PFSK-1 (cell line): ENCODE measurements around the gene PARD6A.

Experiments
- POLR2AphosphoS5 ChIP-seq: IDR thresholded peaks from 2 replicates; pipeline ENCODE4 v1.6.1; 2012; ENCODE audit warnings: low read depth, mild to moderate bottlenecking, control low read depth, low read length, moderate library complexity
- SIN3A ChIP-seq: IDR thresholded peaks from 2 replicates; pipeline ENCODE4 v1.6.1; 2012; ENCODE audit warnings: mild to moderate bottlenecking, low read length, moderate library complexity, borderline replicate concordance; ENCODE audit not compliant: insufficient read depth
- TAF1 ChIP-seq: IDR thresholded peaks from 2 replicates; pipeline ENCODE4 v1.6.1; 2012; ENCODE audit warnings: low read length, control low read depth, borderline replicate concordance; ENCODE audit not compliant: insufficient read depth
- TF ChIP-seq, protein P1 (sequence below), 2 experiments: IDR thresholded peaks; 2 replicates each; pipeline versions ENCODE4 v1.6.1 to v1.8.0; 2011 to 2012; ENCODE audit warnings: low read depth in 2 of 2, low read length in 2 of 2, control low read depth in 1 of 2, inconsistent platforms in 1 of 2, mild to moderate bottlenecking in 1 of 2, moderate library complexity in 1 of 2; ENCODE audit not compliant: insufficient read depth in 1 of 2

- TF ChIP-seq SIN3A = no peak
- TF ChIP-seq TAF1 = no peak
- no peak for TF ChIP-seq POLR2AphosphoS5
- TF ChIP-seq, protein P1, sequence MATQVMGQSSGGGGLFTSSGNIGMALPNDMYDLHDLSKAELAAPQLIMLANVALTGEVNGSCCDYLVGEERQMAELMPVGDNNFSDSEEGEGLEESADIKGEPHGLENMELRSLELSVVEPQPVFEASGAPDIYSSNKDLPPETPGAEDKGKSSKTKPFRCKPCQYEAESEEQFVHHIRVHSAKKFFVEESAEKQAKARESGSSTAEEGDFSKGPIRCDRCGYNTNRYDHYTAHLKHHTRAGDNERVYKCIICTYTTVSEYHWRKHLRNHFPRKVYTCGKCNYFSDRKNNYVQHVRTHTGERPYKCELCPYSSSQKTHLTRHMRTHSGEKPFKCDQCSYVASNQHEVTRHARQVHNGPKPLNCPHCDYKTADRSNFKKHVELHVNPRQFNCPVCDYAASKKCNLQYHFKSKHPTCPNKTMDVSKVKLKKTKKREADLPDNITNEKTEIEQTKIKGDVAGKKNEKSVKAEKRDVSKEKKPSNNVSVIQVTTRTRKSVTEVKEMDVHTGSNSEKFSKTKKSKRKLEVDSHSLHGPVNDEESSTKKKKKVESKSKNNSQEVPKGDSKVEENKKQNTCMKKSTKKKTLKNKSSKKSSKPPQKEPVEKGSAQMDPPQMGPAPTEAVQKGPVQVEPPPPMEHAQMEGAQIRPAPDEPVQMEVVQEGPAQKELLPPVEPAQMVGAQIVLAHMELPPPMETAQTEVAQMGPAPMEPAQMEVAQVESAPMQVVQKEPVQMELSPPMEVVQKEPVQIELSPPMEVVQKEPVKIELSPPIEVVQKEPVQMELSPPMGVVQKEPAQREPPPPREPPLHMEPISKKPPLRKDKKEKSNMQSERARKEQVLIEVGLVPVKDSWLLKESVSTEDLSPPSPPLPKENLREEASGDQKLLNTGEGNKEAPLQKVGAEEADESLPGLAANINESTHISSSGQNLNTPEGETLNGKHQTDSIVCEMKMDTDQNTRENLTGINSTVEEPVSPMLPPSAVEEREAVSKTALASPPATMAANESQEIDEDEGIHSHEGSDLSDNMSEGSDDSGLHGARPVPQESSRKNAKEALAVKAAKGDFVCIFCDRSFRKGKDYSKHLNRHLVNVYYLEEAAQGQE (IDR thresholded peaks at IDR 0.05; ENCODE audit: insufficient read depth in 1 of 2, low read depth in 2 of 2, low read length in 2 of 2) = no peak
Measured at GRCh38 chr16:67675579-67675935, 14.8 kb downstream of the PARD6A start.
